Neural cell (in vitro differentiated cells): ENCODE data around the gene EEF1A2. TPM values are rescaled to one million over a fixed set of nuclear protein-coding genes. Genes with fewer than 3 reads are reported as not detected.

Source experiments
- H2AFZ ChIP-seq: fragments of 200-600, 300-800 bp; sonication (generic), shearing (Covaris generic); 2 replicates; pipeline ENCODE4 v1.6.0; 2014; ENCODE audit warnings: low read depth, mild to moderate bottlenecking, antibody characterized with exemption, low read length, moderate library complexity
- H3F3A ChIP-seq: fragments of 200-600 bp; shearing (Covaris generic); 2 replicates; pipeline ENCODE4 v1.6.1; 2016; ENCODE audit warnings: mild to moderate bottlenecking, moderate library complexity, mixed read lengths, antibody characterized with exemption, low read length; ENCODE audit not compliant: insufficient read depth, poor library complexity, severe bottlenecking
- H3K27ac ChIP-seq: fragments of 200-600, 300-800 bp; sonication (generic), shearing (Covaris generic); 2 replicates; pipeline ENCODE4 v1.5.1; 2014; ENCODE audit warnings: mild to moderate bottlenecking, low read length, moderate library complexity
- H3K27me3 ChIP-seq: fragments of 300-800, 200-600 bp; sonication (generic), shearing (Covaris generic); 2 replicates; pipeline ENCODE4 v1.6.0; 2014; ENCODE audit warnings: mild to moderate bottlenecking, low read depth, low read length, moderate library complexity; ENCODE audit not compliant: insufficient read depth
- H3K36me3 ChIP-seq: fragments of 300-800, 200-600 bp; sonication (generic), shearing (Covaris generic); 2 replicates; pipeline ENCODE4 v1.5.1; 2014; ENCODE audit warnings: mild to moderate bottlenecking, antibody characterized with exemption, low read length, moderate library complexity; ENCODE audit not compliant: insufficient read depth
- H3K4me2 ChIP-seq: fragments of 300-800, 200-600 bp; sonication (generic), shearing (Covaris generic); 2 replicates; pipeline ENCODE4 v1.6.0; 2014; ENCODE audit warnings: mild to moderate bottlenecking, low read length
- H3K4me3 ChIP-seq: fragments of 300-800, 200-600 bp; sonication (generic), shearing (Covaris generic); 2 replicates; pipeline ENCODE4 v1.5.1; 2014; ENCODE audit warnings: mild to moderate bottlenecking, low read length, moderate library complexity
- H3K79me2 ChIP-seq: fragments of 200-600 bp; shearing (Covaris generic); replicated peaks from 2 replicates; pipeline ENCODE4 v1.6.0; 2014; ENCODE audit warnings: mild to moderate bottlenecking, low read length, moderate library complexity; ENCODE audit not compliant: insufficient read depth
- H3K9ac ChIP-seq: fragments of 300-800, 200-600 bp; sonication (generic), shearing (Covaris generic); 2 replicates; pipeline ENCODE4 v1.6.1; 2016; ENCODE audit warnings: mild to moderate bottlenecking, low read length, mixed read lengths
- H3K9me2 ChIP-seq: fragments of 200-600 bp; shearing (Covaris generic); 2 replicates; pipeline ENCODE4 v1.6.1; 2016; ENCODE audit warnings: mild to moderate bottlenecking, low read length, mixed read lengths; ENCODE audit not compliant: insufficient read depth
- H3K9me3 ChIP-seq: fragments of 200-600, 300-800 bp; sonication (generic), shearing (Covaris generic); 2 replicates; pipeline ENCODE4 v1.6.1; 2016; ENCODE audit warnings: mild to moderate bottlenecking, mixed run types, low read length, moderate library complexity, mixed read lengths
- H4K20me1 ChIP-seq: fragments of 200-600 bp; shearing (Covaris generic); 2 replicates; pipeline ENCODE4 v1.6.1; 2016; ENCODE audit warnings: mild to moderate bottlenecking, mixed run types; ENCODE audit not compliant: insufficient read depth
- CTCF ChIP-seq: fragments of 450-650 bp; IDR thresholded peaks from 2 replicates; pipeline ENCODE4 v1.5.1; 2014; ENCODE audit warnings: antibody characterized with exemption, mild to moderate bottlenecking, moderate library complexity; ENCODE audit not compliant: poor library complexity, severe bottlenecking
- EP300 ChIP-seq: fragments of 450-650 bp; conservative IDR thresholded peaks from 2 replicates; pipeline ENCODE4 v1.6.1; 2014; ENCODE audit warnings: antibody characterized with exemption, mild to moderate bottlenecking, moderate library complexity; ENCODE audit not compliant: poor library complexity, severe bottlenecking
- EZH2 ChIP-seq: fragments of 200-600, 300-800 bp; shearing (Covaris generic), sonication (generic); IDR thresholded peaks from 2 replicates; pipeline ENCODE4 v1.6.1; 2014; ENCODE audit warnings: antibody characterized with exemption, low read length, borderline replicate concordance, mild to moderate bottlenecking; ENCODE audit not compliant: insufficient read depth, poor library complexity, severe bottlenecking
- MXI1 ChIP-seq: fragments of 450-650 bp; conservative IDR thresholded peaks from 2 replicates; pipeline ENCODE4 v1.6.1; 2014; ENCODE audit warnings: antibody characterized with exemption, mild to moderate bottlenecking; ENCODE audit not compliant: poor library complexity, severe bottlenecking
- POLR2AphosphoS5 ChIP-seq: IDR thresholded peaks from 2 replicates; pipeline ENCODE4 v1.6.1; 2012
- RAD21 ChIP-seq: fragments of 450-650 bp; conservative IDR thresholded peaks from 2 replicates; pipeline ENCODE4 v1.6.1; 2014; ENCODE audit warnings: antibody characterized with exemption, mild to moderate bottlenecking, moderate library complexity
- REST ChIP-seq: IDR thresholded peaks from 2 replicates; pipeline ENCODE4 v1.6.1; 2012; ENCODE audit warnings: borderline replicate concordance
- SMC3 ChIP-seq: fragments of 450-650 bp; conservative IDR thresholded peaks from 2 replicates; pipeline ENCODE4 v1.6.1; 2014; ENCODE audit warnings: antibody characterized with exemption, mild to moderate bottlenecking, moderate library complexity; ENCODE audit not compliant: poor library complexity
- TAF1 ChIP-seq: IDR thresholded peaks from 2 replicates; pipeline ENCODE4 v1.6.1; 2012; ENCODE audit warnings: low read depth
- polyA plus RNA-seq: library from polyadenylated mRNA; depleted of rRNA; stranded (reverse); fragments of >200 nt; gene quantifications from 2 replicates; pipeline ENCODE4 v1.2.3, GENCODE V29; 2014

Gene EEF1A2
- polyA plus RNA-seq, 1 donor from 2014 or later, result 208 TPM

- Histone ChIP-seq H3K27ac (no peak overlapping the region), H3K9me3 (peaks cover 9% of the 10 kb centered on the region), H4K20me1 (no peaks in the 10 kb centered on the region), H3K9ac (no peak overlapping the region), H3K27me3 (no peaks in the 10 kb centered on the region), H3F3A (no peaks in the 10 kb centered on the region), H3K79me2 (no peaks in the 10 kb centered on the region), H3K36me3 (no peaks in the 10 kb centered on the region), H3K4me3 (no peak overlapping the region), H2AFZ (no peak overlapping the region), H3K9me2 (no peaks in the 10 kb centered on the region), H3K4me2 (no peak overlapping the region)
- TF ChIP-seq EP300 (no peak), POLR2AphosphoS5 (no peak), MXI1 (no peak), RAD21 (no peak), SMC3 (no peak), EZH2 (no peak), TAF1 (no peak), CTCF (no peak), REST (no peak)
Observed at GRCh38 chr20:63504642-63505041, 5.8 kb upstream of the EEF1A2 start.

GRCh38 chr20:63503524-63503923, 4.6 kb upstream of the EEF1A2 start:
- peaks cover 9% of the 10 kb centered on the region for H3K9me3 ChIP-seq
- no peak overlapping the region for H3K4me3 ChIP-seq
- TF ChIP-seq EZH2, result no peak
- TF ChIP-seq RAD21, result no peak
- no peak for TF ChIP-seq POLR2AphosphoS5
- TF ChIP-seq MXI1, result no peak
- TF ChIP-seq REST, result no peak
- TF ChIP-seq CTCF, result no peak
- no peak for TF ChIP-seq EP300
- TF ChIP-seq SMC3, result no peak
- no peak overlapping the region for H3K9ac ChIP-seq
- no peak overlapping the region for H3K4me2 ChIP-seq
- no peaks in the 10 kb centered on the region for H3K79me2 ChIP-seq
- no peaks in the 10 kb centered on the region for H4K20me1 ChIP-seq
- H3K27me3 ChIP-seq, result no peaks in the 10 kb centered on the region
- no peaks in the 10 kb centered on the region for H3F3A ChIP-seq
- no peaks in the 10 kb centered on the region for H3K36me3 ChIP-seq
- H2AFZ ChIP-seq, result no peak overlapping the region
- H3K27ac ChIP-seq, result no peak overlapping the region
- no peaks in the 10 kb centered on the region for H3K9me2 ChIP-seq
